ENCODE measurements around the gene EBLN2. TPM values are rescaled to one million over a fixed set of nuclear protein-coding genes. Genes with fewer than 3 reads are reported as not detected.

EBLN2 gene
- total RNA-seq, 3 donors from 2014 or later (not counting 1 experiment from before 2014, with no cell fraction given) = 8.9 to 11.2 (median 11.0) TPM

GRCh38 chr3:73080216-73080966, 18.9 kb downstream of the EBLN2 start:
- H3K27ac Mint-ChIP-seq = no peak overlapping the region
- Histone ChIP-seq H3K27ac (ENCODE audit: low read length) (no peak overlapping the region), H3K4me1 (ENCODE audit: control insufficient read depth, insufficient read depth, low read length) (no peaks in the 10 kb centered on the region), H3K27me3 (ENCODE audit: control insufficient read depth, insufficient read depth, low read length) (no peaks in the 10 kb centered on the region), H3K36me3 (ENCODE audit: control insufficient read depth, insufficient read depth, low read length) (no peaks in the 10 kb centered on the region), H3K4me3 (ENCODE audit: low read length) (no peak overlapping the region), H3K9me3 (ENCODE audit: control insufficient read depth, insufficient read depth, low read length) (no peaks in the 10 kb centered on the region)
- WGBS (ENCODE audit: insufficient coverage) = 89% methylated on average over 17 of the region's 17 CpGs
- no peaks in the 10 kb centered on the region for H3K9me3 Mint-ChIP-seq
- TF ChIP-seq CTCF (IDR thresholded peaks at IDR 0.05) = no peak
- no peaks in the 10 kb centered on the region for H3K4me1 Mint-ChIP-seq
- intact Hi-C loops (cut with micrococcal nuclease) = no loop called here
- no peaks in the 10 kb centered on the region for H3K36me3 Mint-ChIP-seq
- H3K27me3 Mint-ChIP-seq (ENCODE audit: low read depth in 2 of 2) = no peaks in the 10 kb centered on the region
- no peak for ATAC-seq
- no peak overlapping the region for H3K4me3 Mint-ChIP-seq
- DNase-seq = no peak

- TF ChIP-seq CTCF (IDR thresholded peaks at IDR 0.05) = no peak
These were observed 19.7 kb downstream of the EBLN2 start for GRCh38 chr3:73081140-73081539.

GRCh38 chr3:73084170-73084569, 22.7 kb downstream of the EBLN2 start:
- H3K27me3 Mint-ChIP-seq (ENCODE audit: low read depth in 2 of 2) = peaks cover 0 to 5% of the 10 kb centered on the region in 2 donors
- no peak overlapping the region for H3K4me3 Mint-ChIP-seq
- H3K36me3 ChIP-seq (ENCODE audit: control insufficient read depth, insufficient read depth, low read length) = no peaks in the 10 kb centered on the region
- no peaks in the 10 kb centered on the region for H3K9me3 ChIP-seq (ENCODE audit: control insufficient read depth, insufficient read depth, low read length)
- peaks cover 6% of the 10 kb centered on the region in 2 donors for H3K4me1 Mint-ChIP-seq
- DNase-seq (no peak), ATAC-seq (no peak)
- no peaks in the 10 kb centered on the region for H3K4me1 ChIP-seq (ENCODE audit: control insufficient read depth, insufficient read depth, low read length)
- H3K4me3 ChIP-seq (ENCODE audit: low read length) = no peak overlapping the region
- no peak for TF ChIP-seq CTCF (IDR thresholded peaks at IDR 0.05)
- no peaks in the 10 kb centered on the region for H3K27me3 ChIP-seq (ENCODE audit: control insufficient read depth, insufficient read depth, low read length)
- no peaks in the 10 kb centered on the region for H3K36me3 Mint-ChIP-seq
- no peak overlapping the region for H3K27ac Mint-ChIP-seq
- intact Hi-C loops (cut with micrococcal nuclease) = no loop called here
- 74% methylated on average over 2 of the region's 2 CpGs for WGBS (ENCODE audit: insufficient coverage)
- H3K27ac ChIP-seq (ENCODE audit: low read length) = no peak overlapping the region
- H3K9me3 Mint-ChIP-seq = no peaks in the 10 kb centered on the region

More at GRCh38 chr3:73081140-73081539, 19.7 kb downstream of the EBLN2 start:
- intact Hi-C loops (cut with micrococcal nuclease) = no loop called here
- WGBS (ENCODE audit: insufficient coverage) = 96% methylated on average over 8 of the region's 8 CpGs
- Mint-ChIP-seq H3K4me3 (no peak overlapping the region), H3K4me1 (peaks cover 3% of the 10 kb centered on the region in 2 donors), H3K27ac (no peak overlapping the region), H3K27me3 (ENCODE audit: low read depth in 2 of 2) (peaks cover 0 to 3% of the 10 kb centered on the region in 2 donors), H3K36me3 (no peaks in the 10 kb centered on the region), H3K9me3 (no peaks in the 10 kb centered on the region)
- no peak overlapping the region for H3K27ac ChIP-seq (ENCODE audit: low read length)
- ATAC-seq (no peak), DNase-seq (no peak)
- no peak overlapping the region for H3K4me3 ChIP-seq (ENCODE audit: low read length)
- no peaks in the 10 kb centered on the region for H3K36me3 ChIP-seq (ENCODE audit: control insufficient read depth, insufficient read depth, low read length)
- no peaks in the 10 kb centered on the region for H3K9me3 ChIP-seq (ENCODE audit: control insufficient read depth, insufficient read depth, low read length)
- H3K27me3 ChIP-seq (ENCODE audit: control insufficient read depth, insufficient read depth, low read length) = no peaks in the 10 kb centered on the region
- no peaks in the 10 kb centered on the region for H3K4me1 ChIP-seq (ENCODE audit: control insufficient read depth, insufficient read depth, low read length)
